Right hindlimb (tissue), 1 donor: ENCODE measurements around the gene NOL8.

ENCODE experiments used
- DNase-seq: peaks from one replicate; pipeline ENCODE4 v3.0.0-alpha.2; 2018

Gene NOL8

DNA sequence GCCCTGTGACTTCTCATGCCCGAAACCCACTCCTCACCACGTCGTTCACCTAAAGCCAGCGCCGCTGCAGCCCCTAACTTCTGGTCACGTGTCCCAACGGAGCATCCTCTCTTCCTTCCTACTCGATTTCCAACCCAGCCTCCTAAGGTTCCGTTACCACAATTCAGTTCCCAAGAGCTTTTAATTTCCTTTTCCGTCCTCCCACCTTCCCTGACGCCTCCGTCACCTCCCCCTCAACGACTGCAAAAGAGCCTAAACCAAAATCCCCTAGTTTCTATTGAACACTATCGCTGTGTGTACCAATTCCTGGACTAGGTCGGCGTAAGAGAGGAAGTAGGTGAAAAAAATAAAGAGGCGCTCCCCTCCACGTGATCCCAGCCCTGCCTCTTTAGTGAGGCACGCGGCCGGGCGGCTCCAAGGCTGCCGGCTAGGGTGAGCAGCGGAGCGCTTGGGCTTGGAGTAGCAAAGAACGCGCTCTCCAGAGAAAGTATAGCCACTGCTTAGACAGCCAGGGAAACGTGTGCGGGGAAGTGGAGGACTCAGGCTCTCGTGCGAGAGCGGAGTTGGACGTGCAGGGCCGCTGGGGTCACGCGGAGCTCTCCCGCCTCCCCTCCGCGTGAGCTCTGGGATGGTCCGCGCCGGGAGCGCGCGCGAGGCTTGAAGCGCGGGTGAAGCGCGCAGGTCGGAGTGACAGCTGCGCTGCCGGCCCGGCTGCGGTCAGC lies at the start of gene NOL8, which contains the start of gene CENPP:
TSS of gene NOL8 (minus strand) at position 82 of the 722 bp plus-strand sequence. CDS start 1,189 bp downstream, outside the sequence.
TSS of gene CENPP (plus strand) at position 685 of the 722 bp plus-strand sequence.
- peak; percentile 93 for DNase-seq

DNA sequence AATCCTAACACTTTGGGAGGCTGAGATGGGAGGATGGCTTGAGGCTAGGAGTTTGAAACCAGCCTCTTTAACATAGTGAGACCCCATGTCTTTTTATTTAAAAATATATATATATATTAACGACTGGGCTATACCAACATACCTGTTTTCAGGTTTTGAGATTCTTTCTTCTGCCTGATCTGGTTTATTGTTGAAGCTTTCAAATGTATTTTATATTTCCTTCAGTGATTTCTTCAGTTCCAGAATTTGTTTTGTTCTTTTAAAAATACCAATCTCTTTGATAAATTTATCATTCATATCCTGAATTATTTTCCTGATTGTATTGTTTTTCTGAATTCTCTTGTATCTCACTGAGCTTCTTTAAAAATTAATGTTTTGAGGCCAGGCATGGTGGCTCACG lies 48.0 kb upstream of the NOL8 start:
- DNase-seq = no peak

DNA sequence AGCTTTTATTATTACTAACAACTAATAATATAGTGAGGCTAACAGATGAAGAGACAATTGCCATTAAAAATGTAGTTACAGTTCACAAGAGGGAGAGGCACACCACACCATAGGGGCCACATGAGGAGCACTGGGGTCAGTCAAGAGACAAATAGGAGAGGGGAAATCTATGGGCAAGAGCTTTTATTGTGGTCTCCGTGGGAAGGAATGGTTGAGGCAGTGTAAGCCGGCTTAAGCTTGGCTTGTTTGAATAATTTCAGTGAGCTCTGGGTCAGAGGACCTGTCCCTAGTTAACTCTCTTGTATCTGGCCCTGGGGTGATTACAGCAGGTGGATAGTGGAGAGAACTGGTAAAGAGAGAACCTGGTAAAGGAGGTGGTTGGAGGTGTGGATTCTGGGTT lies 43.9 kb upstream of the NOL8 start:
- DNase-seq = no peak

DNA sequence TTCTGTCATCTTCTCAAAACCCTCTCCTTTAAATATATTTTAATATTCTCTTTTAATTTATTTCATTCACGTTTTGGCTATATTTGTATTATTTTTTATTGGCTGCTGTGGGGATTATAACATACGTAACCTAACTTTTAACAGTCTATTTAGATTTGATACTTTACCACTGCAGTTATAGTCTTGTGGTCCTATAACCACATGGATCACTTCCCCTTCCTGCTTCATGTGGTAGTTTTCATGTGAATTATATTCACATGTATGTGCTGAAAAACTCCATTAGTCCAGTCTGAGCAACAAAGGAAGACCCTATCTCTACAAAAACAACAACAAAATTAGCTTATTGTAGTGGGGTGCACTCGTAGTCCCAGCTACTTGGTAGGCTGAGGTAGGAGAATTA lies 34.9 kb upstream of the NOL8 start:
- no peak for DNase-seq

DNA sequence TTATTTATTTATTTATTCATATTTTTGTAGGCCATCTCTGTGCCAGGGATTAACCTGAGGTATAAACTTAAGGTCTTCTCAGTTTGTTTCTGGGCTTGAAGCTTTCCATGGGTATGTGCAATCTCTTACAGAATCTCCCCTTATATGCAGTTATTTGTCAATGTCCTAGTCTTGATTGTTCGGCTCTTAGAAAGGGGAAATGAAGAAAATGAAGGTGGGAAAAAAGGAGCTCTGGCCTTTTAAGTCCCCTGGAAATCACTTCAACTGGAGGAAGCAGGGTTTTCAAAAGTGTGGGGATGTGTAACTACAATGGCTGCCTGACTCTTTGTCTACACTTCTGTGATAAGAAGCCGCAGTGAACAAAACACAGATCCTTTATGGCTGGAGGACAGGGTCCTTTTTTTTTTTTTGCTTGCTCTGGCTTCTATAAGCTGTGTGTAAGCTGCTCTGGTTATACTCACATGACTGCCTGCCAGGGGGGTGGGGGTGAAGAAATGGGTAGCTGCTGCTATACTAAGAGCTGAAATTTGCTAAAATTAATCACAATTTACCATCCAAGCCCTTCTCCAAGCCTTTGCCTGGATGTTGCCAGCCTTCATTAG lies 34.3 kb upstream of the NOL8 start:
- DNase-seq = peak; percentile 73

DNA sequence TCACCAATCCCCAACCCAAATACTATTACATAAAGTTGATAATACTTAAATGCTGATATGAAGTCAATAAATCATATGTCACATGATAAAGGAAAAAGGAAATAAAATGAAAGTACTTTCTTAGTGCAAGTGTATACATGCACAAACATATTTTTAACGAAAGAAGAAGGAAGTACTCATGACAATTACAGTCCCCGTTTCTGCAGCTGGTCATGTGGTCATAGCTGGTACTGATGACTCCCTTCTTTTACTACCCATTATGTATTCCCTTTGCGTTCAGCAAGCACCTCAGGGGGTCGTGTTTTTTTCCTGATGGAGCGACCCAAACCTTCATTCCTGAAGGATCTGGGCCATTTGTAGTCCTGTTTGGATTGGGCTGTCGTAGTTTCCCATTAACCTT lies 27.9 kb upstream of the NOL8 start:
- no peak for DNase-seq

DNA sequence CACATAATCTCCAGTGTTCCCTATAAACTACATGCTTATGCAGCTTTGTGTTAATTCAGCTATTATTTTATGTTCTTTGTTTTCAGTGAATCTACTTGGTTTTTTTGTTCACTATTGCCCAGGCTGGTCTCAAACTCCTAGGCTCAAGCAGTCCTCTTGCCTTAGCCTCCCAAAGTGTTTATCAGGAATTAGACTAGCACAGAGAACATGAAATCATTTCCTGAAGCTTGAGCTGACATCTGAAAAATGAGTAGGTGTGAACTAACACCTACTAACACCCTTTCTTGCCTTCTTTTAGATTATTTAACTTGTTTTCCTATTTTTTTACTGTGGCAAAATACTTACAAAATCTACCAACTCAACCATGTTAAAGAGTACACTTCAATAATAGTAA lies 25.6 kb upstream of the NOL8 start:
- no peak for DNase-seq

DNA sequence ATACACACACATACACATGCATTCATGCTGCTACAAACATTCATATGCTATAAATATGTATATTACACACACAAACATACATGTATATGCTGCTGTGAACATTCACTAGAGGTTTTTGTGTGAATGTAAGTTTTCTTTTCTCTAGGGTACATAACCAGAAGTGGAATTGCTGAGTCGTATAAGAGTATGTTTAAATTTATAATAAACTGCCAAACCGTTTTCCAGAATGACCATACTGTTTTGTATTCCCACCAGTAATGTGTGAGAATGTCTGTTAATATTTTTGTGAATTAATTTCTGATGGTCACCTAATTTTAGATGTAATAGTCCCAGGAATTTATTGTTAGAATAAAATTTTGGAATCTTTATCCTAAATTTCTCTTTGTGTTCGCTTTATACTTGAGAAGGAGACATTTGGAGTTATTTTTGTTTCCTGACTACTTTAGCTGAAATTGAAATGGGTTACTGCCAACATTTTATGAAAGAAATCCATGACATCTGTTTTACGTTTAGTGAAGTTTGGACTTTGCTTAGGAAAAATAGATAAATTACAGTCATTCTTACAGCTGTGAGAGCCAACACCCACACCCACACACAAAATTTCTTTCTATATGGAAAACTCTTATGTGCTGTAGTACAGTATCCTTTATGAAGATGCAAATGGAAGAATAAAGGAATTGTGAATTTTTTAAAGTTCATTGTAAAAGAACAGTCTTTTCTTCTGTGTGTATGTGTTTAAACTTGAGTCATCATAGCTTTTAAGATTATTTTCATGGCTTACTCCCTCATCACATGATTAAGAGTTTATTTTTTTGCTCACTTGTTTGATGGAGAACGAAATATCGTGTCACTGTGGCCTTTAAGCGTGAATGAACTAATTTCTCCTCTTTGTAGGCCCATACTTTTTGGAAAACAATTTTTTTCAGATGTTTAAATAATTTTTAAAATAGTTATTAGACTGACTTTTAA lies 24.9 kb upstream of the NOL8 start:
- DNase-seq = peak; percentile 48

DNA sequence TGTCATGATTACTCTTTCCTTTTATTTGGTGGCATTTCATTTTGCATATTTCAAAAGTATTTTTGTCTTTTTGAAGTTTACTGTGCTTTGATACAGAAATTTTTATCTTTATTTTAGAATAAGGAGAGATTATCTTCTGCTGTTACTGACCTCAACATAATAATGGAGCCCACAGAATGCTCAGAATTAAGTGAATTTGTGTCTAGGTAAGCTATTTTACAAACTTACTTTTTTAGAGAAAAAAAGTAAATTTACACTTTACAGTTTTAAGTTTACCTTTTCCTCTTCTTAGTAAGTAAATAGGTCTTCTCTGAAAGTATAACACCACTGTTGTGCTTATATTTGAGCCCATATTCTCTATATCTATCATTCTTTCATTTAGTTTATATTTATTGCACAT lies 20.4 kb upstream of the NOL8 start:
- DNase-seq = no peak

DNA sequence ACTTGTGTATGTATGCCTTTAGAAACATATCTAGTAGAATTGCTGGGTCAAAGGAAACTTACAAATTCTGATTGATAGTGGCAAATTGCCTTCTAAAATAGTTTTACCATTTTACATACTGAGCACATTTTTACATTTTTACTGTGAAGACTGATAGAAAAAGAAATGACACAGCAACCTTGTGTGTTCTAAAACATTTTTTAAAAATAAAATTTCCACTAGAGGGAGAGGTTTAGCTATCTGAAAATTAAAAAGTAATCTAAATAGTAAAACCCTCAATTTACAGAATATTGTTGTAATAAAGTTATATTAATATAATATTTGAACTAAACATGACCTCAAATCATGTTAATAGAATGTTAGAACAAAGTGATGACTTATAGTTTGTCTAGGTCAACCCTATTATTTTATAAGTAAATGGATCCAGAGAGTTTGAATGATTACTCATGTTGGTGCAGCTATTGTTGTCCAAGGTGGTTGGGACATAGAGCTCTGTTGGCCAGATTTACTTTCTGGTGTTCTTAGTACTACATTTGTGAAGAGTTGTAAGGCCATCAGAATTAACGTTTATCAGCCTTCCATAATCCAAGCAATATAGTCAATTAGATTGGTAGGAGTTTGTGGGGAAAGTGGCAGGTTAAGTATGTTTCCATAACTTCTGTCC lies 17.8 kb upstream of the NOL8 start:
- DNase-seq = no peak

DNA sequence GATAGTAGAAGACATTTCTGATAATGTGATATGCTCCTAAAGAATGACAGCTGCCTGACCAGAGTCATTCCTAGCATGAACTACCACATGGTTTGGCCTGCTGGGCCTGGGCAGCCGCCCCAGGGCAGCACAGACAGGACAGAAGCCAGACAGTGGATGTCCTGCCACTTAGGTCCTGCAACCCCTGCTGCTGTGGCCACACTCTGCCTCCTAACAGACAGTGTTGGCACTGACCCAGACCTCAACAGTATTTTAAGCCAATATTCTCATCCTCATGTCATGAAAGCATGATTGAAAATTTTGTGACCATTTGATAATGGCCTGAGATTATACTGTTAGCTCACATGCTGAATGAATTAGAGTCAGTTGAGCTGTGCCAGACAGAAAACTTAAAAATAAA lies 16.4 kb upstream of the NOL8 start:
- no peak for DNase-seq

DNA sequence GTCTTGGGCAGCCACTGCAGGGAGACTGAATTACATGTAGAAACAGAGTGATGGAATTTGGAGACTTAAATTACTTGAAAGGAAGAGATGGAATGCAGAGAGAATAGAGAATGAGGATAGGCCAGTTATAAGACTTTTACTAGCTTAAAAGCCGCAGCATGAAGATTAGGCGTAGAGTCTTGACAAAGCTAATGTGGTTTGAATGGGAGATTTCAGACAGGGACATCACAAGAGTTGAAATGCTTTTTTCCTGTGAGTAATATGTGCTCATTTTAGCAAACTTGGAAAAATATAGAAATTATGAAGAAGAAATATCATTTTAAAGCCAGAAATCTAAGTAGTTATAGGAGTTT lies 8.1 kb upstream of the NOL8 start:
- DNase-seq = no peak

DNA sequence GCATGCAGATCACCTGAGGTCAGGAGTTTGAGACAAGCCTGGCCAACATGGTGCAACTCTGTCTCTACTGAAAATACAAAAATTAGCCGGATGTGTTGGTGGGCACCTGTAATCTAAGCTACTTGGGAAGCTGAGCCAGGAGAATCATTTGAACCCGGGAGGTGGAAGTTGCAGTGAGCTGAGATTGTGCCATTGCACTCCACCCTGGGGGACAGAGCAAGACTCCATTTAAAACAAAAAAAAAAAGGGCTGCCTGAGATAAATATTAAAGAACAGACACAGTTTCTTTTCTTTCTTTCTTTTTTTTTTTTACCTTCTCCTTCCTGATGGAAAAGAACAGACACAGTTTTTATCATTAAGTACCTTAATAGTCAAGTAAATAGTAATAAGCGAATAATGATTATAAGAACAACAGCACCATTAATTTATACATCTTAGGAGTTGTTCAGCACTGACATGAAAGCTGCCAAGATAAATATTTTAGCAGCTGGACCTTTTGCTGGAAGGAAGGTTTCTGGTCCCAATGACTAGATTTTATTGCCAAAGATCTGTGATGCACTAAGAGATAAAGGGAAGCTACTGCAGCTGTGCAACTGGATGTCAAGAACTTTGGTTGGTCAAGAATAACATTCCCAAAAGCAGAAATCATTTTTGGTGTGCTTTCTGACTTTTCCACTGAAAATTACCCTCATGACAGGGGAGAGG lies 7.6 kb upstream of the NOL8 start:
- no peak for DNase-seq

DNA sequence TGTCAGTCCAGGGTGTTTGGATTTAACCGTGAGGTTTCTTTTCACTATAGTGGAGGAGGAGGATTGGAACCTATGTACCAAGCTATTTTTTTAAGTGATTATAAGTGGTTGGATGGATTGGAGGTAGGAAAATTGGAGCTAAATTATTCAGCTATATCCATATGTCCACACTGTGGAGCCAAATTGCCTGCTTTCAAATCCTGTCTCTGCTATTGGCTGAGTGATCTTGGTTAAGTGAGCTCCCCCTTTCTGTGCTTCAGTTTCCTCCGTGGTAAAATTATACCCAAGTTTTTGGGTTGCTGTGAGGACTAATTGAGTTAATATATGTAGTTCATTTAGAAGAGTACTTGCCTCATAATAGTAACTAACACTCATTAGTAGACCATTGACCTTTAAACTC lies 3.1 kb upstream of the NOL8 start:
- DNase-seq = no peak

DNA sequence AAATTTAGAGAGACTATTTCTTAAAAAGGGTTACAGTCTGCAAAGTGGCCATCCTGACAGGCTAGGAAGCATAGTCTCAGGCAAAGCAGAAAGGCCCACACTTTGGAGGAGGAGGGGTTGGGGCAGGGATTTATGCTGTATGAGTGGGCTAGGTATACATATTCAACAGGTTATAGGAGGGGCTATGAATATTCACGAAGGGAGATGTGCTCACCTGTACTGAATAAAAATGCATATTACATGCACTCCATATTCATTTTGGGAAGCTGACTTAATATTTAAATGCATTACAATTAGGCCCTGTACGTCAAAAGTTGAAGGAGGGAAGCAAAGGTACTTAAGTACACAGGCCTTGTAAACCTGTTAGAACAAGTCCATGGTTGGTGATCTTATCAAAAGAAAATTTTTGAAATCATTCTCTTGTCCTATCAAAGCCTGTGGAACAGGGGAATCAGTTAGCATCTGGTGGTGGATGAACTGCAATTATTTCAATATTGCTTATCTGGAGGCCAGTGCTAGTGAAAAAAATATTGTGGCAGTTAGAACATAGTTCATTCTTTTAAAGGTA lies 2.2 kb upstream of the NOL8 start:
- no peak for DNase-seq

DNA sequence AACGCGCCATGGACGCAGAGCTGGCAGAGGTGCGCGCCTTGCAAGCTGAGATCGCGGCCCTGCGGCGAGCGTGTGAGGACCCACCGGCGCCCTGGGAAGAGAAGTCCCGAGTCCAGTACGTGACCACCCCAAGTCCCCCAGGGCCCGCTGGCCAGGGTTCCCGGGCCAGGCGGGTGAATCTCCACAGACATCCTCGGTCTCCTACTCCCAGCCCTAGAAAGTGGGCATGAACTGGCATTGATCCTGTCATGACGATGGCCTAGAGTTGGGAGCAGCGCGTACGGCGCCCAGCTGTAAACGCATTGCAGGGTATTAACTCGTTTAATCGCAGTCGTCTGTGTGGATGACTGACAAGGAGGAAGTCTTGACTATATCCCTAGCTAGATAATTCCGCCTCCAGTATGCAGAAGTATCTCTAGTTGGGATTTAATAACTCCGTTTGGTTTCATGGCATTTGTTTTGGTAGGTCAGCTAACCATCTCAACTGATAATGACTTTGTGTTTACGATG lies 896 bp upstream of the NOL8 start:
- DNase-seq = no peak

DNA sequence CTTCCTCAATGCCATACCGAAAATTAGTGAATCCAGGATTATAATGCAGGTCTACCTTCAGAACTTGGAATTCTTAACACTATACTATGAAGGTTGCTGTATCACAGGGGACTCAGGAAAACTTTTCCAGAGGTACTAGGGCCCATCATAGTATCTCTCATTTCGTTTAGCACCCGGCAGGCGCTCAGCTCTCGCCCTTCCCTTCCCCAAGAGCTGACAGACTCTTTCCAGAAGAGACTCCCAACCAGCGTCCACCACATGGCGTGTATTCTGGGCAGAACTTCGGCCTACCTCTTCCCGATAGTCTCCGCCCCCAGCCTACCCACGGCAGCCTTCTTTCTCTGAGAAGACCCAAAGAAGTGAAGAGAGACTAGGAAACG lies 271 bp downstream of the NOL8 start:
- DNase-seq = no peak

DNA sequence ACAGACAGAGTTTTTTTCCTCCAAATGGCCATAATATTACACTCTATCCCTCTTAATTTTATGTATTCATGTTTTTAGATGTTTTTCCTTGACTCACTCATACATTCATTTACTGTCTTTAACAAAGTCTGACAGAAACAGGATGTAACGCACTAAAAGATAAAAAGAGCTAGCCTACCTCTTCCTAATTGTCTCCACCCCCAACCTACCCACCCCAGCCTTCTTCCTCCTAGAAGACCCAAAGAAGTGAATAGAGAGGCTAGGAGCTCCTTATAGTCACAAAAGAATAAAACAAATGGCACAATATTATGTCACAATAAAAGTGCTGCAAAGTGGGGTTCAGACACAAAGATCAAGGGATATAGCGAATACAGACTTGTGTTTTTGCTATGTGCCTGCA lies 719 bp downstream of the NOL8 start:
- DNase-seq = no peak

DNA sequence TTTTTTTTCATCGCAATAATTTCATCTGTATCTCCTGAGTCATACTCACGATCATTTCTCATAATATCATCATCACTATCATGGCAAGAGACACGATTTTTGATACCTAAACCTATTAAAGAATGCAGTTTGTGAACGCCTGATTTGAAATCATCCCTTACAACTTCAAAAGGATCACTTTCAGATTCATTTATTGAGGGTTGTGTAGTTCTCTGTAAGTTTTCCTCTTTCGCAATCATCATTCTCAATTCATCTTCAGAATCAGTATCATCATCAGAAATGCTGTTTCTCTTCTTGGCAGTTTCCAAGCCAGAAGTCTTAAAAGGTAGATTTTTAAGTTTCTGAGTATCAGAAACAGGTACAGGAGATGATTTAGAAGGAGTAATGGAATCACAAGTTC lies 9.7 kb downstream of the NOL8 start:
- DNase-seq = no peak

DNA sequence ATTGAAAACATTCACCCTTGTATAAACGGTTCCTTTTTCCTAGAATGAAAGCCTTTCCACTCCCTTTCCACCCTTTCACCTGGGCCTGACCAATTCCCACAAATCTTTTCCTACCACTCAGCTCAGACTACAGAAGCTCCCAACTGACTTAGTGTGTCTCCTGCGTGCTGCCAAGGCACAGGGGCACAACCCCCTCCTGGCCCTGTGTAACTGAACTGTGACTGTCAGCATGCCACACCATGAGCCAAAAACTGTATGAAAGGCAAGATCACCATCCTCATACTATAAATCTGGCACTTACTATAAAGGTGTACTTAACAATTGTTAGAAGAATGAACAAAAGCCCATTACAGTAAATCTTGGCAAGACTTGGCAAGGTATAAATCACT lies 11.5 kb downstream of the NOL8 start:
- DNase-seq = no peak

DNA sequence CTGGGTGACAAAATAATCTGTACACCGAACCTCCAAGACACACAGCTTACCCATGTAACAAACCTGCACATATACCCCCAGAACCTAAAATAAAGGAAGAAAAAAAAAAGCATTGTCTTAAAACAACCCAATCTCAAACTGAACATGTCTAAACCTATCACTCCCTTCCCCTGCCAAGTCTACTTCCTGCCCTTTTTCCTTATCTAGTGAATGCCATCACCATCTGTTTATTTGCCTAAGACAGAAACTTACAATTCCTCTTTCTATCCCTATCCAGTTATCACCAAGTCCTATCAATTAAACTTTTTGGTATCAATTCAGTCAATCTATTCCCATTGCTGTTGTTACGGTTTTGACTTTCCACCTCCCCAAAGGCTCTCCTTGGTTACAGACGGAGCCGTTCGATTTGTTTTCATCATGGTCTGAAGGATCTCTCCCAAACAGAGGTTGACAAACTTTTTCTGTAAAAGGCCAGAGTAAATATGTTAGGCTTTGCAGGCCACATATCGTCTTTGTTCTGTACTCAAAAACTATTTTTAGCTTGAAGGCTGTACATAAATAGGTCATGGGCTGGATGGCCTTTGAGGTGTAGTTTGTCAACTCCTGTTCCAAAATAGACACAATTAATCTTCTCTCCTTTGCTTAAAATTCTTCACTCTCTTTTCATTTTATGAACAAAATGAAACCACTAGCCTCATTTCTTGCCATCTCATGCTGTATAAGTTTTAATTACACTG lies 12.1 kb downstream of the NOL8 start:
- no peak for DNase-seq
